Prostate gland (tissue), 2 donors: Measurements from ENCODE around the gene PDE4D. TPM values are rescaled to one million over a fixed set of nuclear protein-coding genes. Genes with fewer than 3 reads are reported as not detected.

Experiments
- DNase-seq: peaks from one replicate; pipeline ENCODE4 v3.0.0-alpha.2; 2019; ENCODE audit warnings: low spot score
- H3K27ac ChIP-seq, 2 donors: fragments of 200-600 bp; sonication (generic); 2 replicates each; pipeline ENCODE4 v1.5.1; 2017 to 2019
- H3K27me3 ChIP-seq: fragments of 200-600 bp; sonication (generic); replicated peaks from 2 replicates; pipeline ENCODE4 v1.5.1; 2019; ENCODE audit not compliant: insufficient read depth
- H3K36me3 ChIP-seq, 2 donors: fragments of 200-600 bp; sonication (generic); 1 replicate in 1 of 2; 2 replicates in 1 of 2; pipeline versions ENCODE4 v1.5.1 to v1.8.1; 2017 to 2019
- H3K4me1 ChIP-seq: fragments of 200-600 bp; sonication (generic); replicated peaks from 2 replicates; pipeline ENCODE4 v1.5.1; 2019
- H3K4me3 ChIP-seq, 2 donors: fragments of 200-600 bp; sonication (generic); 2 replicates each; pipeline ENCODE4 v1.5.1; 2017 to 2019
- H3K9me3 ChIP-seq: fragments of 200-600 bp; sonication (generic); 2 replicates; pipeline ENCODE4 v1.5.1; 2017
- POLR2A ChIP-seq: fragments of 450-650 bp; IDR thresholded peaks from one replicate; pipeline ENCODE4 v1.6.1; 2016; ENCODE audit warnings: antibody characterized with exemption, mild to moderate bottlenecking
- POLR2AphosphoS5 ChIP-seq: sonication (generic); formaldehyde crosslinking; IDR thresholded peaks from one replicate; pipeline ENCODE4 v1.6.1; 2017; ENCODE audit warnings: antibody characterized with exemption
- WGBS: methylation state at CpG from one replicate; pipeline ENCODE4 v1.1.5; 2018; 5-methylcytosine and 5-hydroxymethylcytosine counted together
- intact Hi-C: fragments of 100-400 bp; cut with DNase I; formaldehyde crosslinking; loops from one replicate; pipeline ENCODE4 v1.14.2; 2022
- total RNA-seq, 2 donors: library from RNA; depleted of rRNA; stranded (reverse); fragments of >200 nt; gene quantifications; one replicate each; pipeline ENCODE4 v1.1.0, GENCODE V29; 2016
- TF ChIP-seq, protein P1 (sequence below), 4 experiments: fragments of 200-600 bp in 2 of 4; fragments of 450-650 bp in 2 of 4; sonication (generic) in 2 of 4; IDR thresholded peaks; 1 replicate in 3 of 4; 2 replicates in 1 of 4; pipeline ENCODE4 v1.5.1; 2016 to 2019; ENCODE audit warnings: antibody characterized with exemption in 4 of 4, mild to moderate bottlenecking in 2 of 4, moderate library complexity in 2 of 4

The PDE4D gene
- total RNA-seq, 2 donors from 2014 or later, result 64.2 to 75.6 TPM

DNA sequence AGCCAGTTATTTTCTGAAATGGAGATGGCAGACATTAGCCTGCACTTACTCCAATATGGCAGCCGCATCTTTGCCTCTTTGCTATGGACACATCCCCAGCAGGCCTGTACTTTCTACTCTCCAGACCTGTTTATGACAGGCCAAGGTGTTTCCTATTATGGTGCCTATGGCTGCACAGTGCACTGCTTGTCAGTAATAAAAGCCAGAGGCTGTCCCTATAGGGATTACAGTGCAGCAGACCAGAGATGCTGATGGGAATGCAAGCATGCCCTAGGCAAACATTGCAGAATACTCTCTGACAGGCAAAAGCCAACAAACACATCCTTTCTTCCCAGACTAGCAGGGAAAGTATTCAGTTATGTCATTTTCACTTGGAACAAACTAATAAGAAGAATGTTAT is 867.8 kb downstream of the PDE4D start:
- no peak overlapping the region for H3K4me3 ChIP-seq
- H3K4me1 ChIP-seq, result no peaks in the 10 kb centered on the region
- DNase-seq, result no peak
- H3K27ac ChIP-seq, result no peak overlapping the region
- no peaks in the 10 kb centered on the region for H3K36me3 ChIP-seq
- intact Hi-C loops, result no loop called here
- H3K9me3 ChIP-seq, result no peaks in the 10 kb centered on the region
- TF ChIP-seq POLR2AphosphoS5, result peak; percentile 37
- TF ChIP-seq, protein P1, sequence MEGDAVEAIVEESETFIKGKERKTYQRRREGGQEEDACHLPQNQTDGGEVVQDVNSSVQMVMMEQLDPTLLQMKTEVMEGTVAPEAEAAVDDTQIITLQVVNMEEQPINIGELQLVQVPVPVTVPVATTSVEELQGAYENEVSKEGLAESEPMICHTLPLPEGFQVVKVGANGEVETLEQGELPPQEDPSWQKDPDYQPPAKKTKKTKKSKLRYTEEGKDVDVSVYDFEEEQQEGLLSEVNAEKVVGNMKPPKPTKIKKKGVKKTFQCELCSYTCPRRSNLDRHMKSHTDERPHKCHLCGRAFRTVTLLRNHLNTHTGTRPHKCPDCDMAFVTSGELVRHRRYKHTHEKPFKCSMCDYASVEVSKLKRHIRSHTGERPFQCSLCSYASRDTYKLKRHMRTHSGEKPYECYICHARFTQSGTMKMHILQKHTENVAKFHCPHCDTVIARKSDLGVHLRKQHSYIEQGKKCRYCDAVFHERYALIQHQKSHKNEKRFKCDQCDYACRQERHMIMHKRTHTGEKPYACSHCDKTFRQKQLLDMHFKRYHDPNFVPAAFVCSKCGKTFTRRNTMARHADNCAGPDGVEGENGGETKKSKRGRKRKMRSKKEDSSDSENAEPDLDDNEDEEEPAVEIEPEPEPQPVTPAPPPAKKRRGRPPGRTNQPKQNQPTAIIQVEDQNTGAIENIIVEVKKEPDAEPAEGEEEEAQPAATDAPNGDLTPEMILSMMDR (IDR thresholded peaks at IDR 0.05), result no peak
- H3K27me3 ChIP-seq, result no peaks in the 10 kb centered on the region
- 96% methylated on average over 1 of the region's 1 CpG for WGBS

DNA sequence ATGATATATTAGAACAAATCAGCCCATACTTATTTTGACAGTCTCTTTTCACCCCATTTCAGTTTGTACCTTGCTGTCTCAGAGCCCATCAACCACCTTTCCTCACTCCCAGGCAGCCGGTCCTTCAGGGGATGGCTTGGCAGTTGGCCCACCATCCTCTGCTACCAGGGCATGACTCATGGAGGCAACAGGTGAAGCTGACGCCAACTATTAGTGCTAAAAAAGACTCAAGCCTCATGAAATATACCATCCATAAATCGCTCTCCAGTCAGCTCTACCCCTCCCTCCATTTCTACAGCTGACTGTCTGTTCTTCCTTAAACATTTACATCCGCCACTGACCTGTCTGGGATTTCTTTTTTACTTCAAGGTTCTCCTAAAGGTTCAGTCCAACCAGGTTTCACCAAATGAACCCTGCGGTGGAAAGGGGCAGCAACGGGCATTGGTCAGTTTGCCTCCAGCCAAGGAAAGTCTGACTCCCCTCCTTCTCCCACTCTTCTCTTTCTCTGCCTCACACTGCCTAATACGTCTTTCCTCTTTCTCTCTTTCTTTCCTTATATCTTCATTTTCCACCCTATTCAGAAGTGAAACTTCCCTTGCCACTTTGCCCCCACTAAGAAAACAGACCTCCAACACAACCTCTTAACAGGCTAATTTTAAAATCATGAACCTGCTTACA is 871.5 kb downstream of the PDE4D start:
- TF ChIP-seq POLR2A (no peak), POLR2AphosphoS5 (no peak)
- TF ChIP-seq, protein P1 (IDR thresholded peaks at IDR 0.05), result no peak
- no peak for DNase-seq
- no peak overlapping the region for H3K27ac ChIP-seq
- H3K9me3 ChIP-seq, result no peaks in the 10 kb centered on the region
- no peaks in the 10 kb centered on the region for H3K4me1 ChIP-seq
- no peak overlapping the region for H3K4me3 ChIP-seq
- H3K36me3 ChIP-seq, result no peaks in the 10 kb centered on the region
- WGBS, result 58% methylated on average over 7 of the region's 7 CpGs
- intact Hi-C loops, result no loop called here
- H3K27me3 ChIP-seq, result no peaks in the 10 kb centered on the region

DNA sequence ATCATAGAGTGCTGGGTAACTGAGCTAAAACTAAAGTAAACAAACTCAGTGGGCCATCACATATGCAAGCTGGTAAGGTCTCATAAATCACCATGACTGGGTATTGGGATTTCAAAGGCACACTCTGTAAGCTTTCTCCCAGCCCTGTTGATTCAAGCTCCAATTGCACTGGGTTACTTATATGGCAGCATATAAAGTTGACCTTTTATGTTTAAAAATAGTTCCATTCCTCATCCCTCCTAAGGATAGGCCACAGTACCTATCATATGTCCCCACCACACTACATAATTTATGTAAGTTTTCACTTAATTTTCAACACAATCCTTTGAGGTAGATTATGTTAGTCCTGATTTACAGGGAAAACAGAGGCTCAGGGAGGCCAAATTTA is 872.2 kb downstream of the PDE4D start:
- Histone ChIP-seq H3K9me3 (no peaks in the 10 kb centered on the region), H3K4me3 (no peak overlapping the region), H3K36me3 (no peaks in the 10 kb centered on the region), H3K4me1 (no peaks in the 10 kb centered on the region), H3K27ac (no peak overlapping the region), H3K27me3 (no peaks in the 10 kb centered on the region)
- no peak for TF ChIP-seq POLR2A
- TF ChIP-seq, protein P1 (IDR thresholded peaks at IDR 0.05), result no peak
- no peak for TF ChIP-seq POLR2AphosphoS5
- intact Hi-C loops, result no loop called here
- DNase-seq, result no peak

DNA sequence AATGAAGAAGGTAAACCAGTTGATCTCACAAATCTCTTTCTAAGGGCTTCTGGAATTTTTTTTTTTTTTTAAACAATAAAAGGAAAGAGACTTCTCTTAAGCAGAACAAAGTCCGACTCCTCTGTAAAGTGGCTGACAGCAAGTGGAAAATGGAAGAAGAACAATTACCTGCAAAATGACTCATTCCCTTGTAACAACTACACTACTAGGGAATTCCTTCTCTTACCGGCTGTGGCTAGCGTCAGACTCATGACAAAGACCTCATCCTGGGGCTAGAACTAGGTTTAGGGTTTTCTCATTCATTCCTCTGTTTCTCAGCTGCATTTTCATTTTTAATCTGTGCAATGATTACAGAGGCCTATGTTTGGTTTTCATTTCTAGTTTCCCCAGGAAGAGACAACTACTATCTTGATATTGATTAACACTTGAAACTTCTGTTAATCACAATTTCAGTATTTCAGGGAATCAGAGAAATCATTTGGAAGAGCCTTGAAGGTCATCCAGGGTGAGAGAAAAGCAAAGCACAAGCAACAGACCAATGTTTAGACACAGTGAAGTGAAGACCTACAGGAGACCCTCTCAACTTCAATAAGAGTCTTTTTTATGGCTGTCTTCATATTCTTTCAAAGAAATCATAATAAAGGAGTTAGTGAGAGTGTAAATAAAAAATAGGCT is 872.8 kb downstream of the PDE4D start:
- no peaks in the 10 kb centered on the region for H3K27me3 ChIP-seq
- intact Hi-C loops, result no loop called here
- WGBS, result 55% methylated on average over 3 of the region's 3 CpGs
- H3K4me3 ChIP-seq, result no peak overlapping the region
- no peaks in the 10 kb centered on the region for H3K36me3 ChIP-seq
- no peak for DNase-seq
- H3K4me1 ChIP-seq, result no peaks in the 10 kb centered on the region
- TF ChIP-seq, protein P1 (IDR thresholded peaks at IDR 0.05), result no peak
- TF ChIP-seq POLR2AphosphoS5, result no peak
- TF ChIP-seq POLR2A, result no peak
- H3K27ac ChIP-seq, result no peak overlapping the region
- no peaks in the 10 kb centered on the region for H3K9me3 ChIP-seq

DNA sequence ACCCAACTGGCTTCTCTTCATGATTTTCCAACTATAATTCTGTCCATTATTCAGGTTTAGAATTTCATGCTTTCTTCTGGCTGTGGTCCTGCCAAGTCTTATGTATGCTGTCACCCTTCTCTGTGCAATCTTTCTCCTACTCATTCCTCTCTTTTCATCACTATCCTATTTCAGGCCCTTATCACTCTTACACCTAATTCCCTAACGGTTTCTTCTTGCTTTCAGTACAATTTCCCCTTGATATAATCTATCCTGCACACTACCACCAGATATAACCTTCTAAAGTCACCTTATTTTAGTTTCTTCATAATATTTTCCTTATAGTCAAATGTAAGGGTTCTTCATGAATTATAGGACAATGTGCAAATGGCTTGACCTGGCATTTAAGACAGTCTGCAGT is 874.4 kb downstream of the PDE4D start:
- WGBS, result 71% methylated on average over 1 of the region's 1 CpG
- H3K4me3 ChIP-seq, result no peak overlapping the region

More for the DNA sequence above, 874.4 kb downstream of the PDE4D start:
- H3K27me3 ChIP-seq, result no peaks in the 10 kb centered on the region
- H3K4me1 ChIP-seq, result no peaks in the 10 kb centered on the region
- no peak for DNase-seq
- TF ChIP-seq, protein P1 (IDR thresholded peaks at IDR 0.05), result no peak
- TF ChIP-seq POLR2A, result no peak
- TF ChIP-seq POLR2AphosphoS5, result no peak
- H3K27ac ChIP-seq, result no peak overlapping the region
- H3K9me3 ChIP-seq, result no peaks in the 10 kb centered on the region
- intact Hi-C loops, result no loop called here
- no peaks in the 10 kb centered on the region for H3K36me3 ChIP-seq
